Measurements from ENCODE around the gene SEMA4F. TPM values are rescaled to one million over a fixed set of nuclear protein-coding genes. Genes with fewer than 3 reads are reported as not detected.

Gene SEMA4F
- total and polyA plus RNA-seq, 3 donors from 2014 or later = 9.1 to 14.3 (median 13.3) TPM

- Histone ChIP-seq H3K36me3 (ENCODE audit: low read depth, missing control alignments) (no peaks in the 10 kb centered on the region), H3K27ac (no peak overlapping the region), H3K4me3 (no peak overlapping the region), H3K27me3 (no peaks in the 10 kb centered on the region), H3K9me3 (no peaks in the 10 kb centered on the region), H3K4me1 (no peaks in the 10 kb centered on the region)
- intact Hi-C loops (cut with DNase I; ENCODE audit: low total_unique reads) = no loop called here
- TF ChIP-seq CTCF (IDR thresholded peaks at IDR 0.05) (no peak), POLR2A (IDR thresholded peaks at IDR 0.05) (no peak)
- DNase-seq = no peak
Observed at GRCh38 chr2:74708296-74708695, 54.2 kb downstream of the SEMA4F start.

GRCh38 chr2:74708883-74709282 is 54.8 kb downstream of the SEMA4F start:
- H3K27me3 ChIP-seq = no peaks in the 10 kb centered on the region
- intact Hi-C loops (cut with DNase I; ENCODE audit: low total_unique reads) = no loop called here
- no peaks in the 10 kb centered on the region for H3K4me1 ChIP-seq
- no peak for TF ChIP-seq CTCF (IDR thresholded peaks at IDR 0.05)
- no peak for TF ChIP-seq POLR2A (IDR thresholded peaks at IDR 0.05)
- no peak for DNase-seq
- no peak overlapping the region for H3K4me3 ChIP-seq
- no peaks in the 10 kb centered on the region for H3K36me3 ChIP-seq (ENCODE audit: low read depth, missing control alignments)
- 80% methylated on average over 4 of the region's 4 CpGs for WGBS, 2 donors
- H3K9me3 ChIP-seq = no peaks in the 10 kb centered on the region
- no peak overlapping the region for H3K27ac ChIP-seq

GRCh38 chr2:74712223-74713053 is 58.4 kb downstream of the SEMA4F start:
- no peaks in the 10 kb centered on the region for H3K27me3 ChIP-seq
- no peak for DNase-seq
- H3K36me3 ChIP-seq (ENCODE audit: low read depth, missing control alignments) = no peaks in the 10 kb centered on the region
- TF ChIP-seq POLR2A (IDR thresholded peaks at IDR 0.05) (no peak), CTCF (IDR thresholded peaks at IDR 0.05) (no peak)
- intact Hi-C loops (cut with DNase I; ENCODE audit: low total_unique reads) = no loop called here
- H3K9me3 ChIP-seq = no peaks in the 10 kb centered on the region
- no peak overlapping the region for H3K4me3 ChIP-seq
- 89 to 93% methylated on average over 9 of the region's 9 CpGs for WGBS, 2 donors
- H3K27ac ChIP-seq = no peak overlapping the region
- no peaks in the 10 kb centered on the region for H3K4me1 ChIP-seq

GRCh38 chr2:74714691-74715080 is 60.6 kb downstream of the SEMA4F start:
- intact Hi-C loops (cut with DNase I; ENCODE audit: low total_unique reads) = loop anchor here (5.0 kb wide), 1 partner anchor 163 kb away; no protein-coding TSS in a partner anchor
- Histone ChIP-seq H3K4me1 (no peaks in the 10 kb centered on the region), H3K4me3 (peak overlapping the region in 1 of 2 donors; percentile 73), H3K9me3 (no peaks in the 10 kb centered on the region), H3K27me3 (no peaks in the 10 kb centered on the region), H3K27ac (peak overlapping the region in 1 of 2 donors; percentile 65), H3K36me3 (ENCODE audit: low read depth, missing control alignments) (no peaks in the 10 kb centered on the region)
- 26 to 29% methylated on average over 8 of the region's 8 CpGs for WGBS, 2 donors
- TF ChIP-seq POLR2A (IDR thresholded peaks at IDR 0.05) (no peak), CTCF (IDR thresholded peaks at IDR 0.05) (no peak)
- no peak for DNase-seq
